Pancreas (tissue), 10 donors: Measurements from ENCODE around the gene ADIPOR2. TPM values are rescaled to one million over a fixed set of nuclear protein-coding genes. Genes with fewer than 3 reads are reported as not detected.

ENCODE experiments used
- ATAC-seq, 4 donors: fragments of 200-7000 bp; cut with Tn5 transposase; one replicate each; pipeline versions ENCODE4 v1.8.0 to v1.9.1; 2020; ENCODE audit warnings: mild to moderate bottlenecking in 4 of 4, moderate library complexity in 4 of 4
- DNase-seq, 6 donors: peaks; one replicate each; pipeline ENCODE4 v3.0.0-alpha.2; 2020
- FAIRE-seq: peaks from 2 replicates; lab custom pipeline; 2012; peaks lifted over from hg19 to GRCh38; lab: Jason Lieb, UNC
- H3K27ac ChIP-seq, 4 donors: fragments of 200-600 bp; sonication (generic); 1 replicate in 3 of 4; 2 replicates in 1 of 4; pipeline versions ENCODE4 v1.5.0 to v1.8.0; 2020
- H3K27me3 ChIP-seq, 4 donors: fragments of 200-600 bp; one replicate each; pipeline ENCODE4 v1.8.0; 2021
- H3K36me3 ChIP-seq, 3 donors: fragments of 200-600 bp; sonication (generic) in 1 of 3; one replicate each; pipeline versions ENCODE4 v1.5.0 to v1.8.0; 2020 to 2021
- H3K4me1 ChIP-seq, 3 donors: fragments of 200-600 bp; one replicate each; pipeline ENCODE4 v1.8.0; 2021
- H3K4me3 ChIP-seq, 4 donors: fragments of 200-600 bp; sonication (generic) in 2 of 4; one replicate each; pipeline versions ENCODE4 v1.5.0 to v1.8.0; 2020 to 2021
- H3K9me3 ChIP-seq, 4 donors: fragments of 200-600 bp; one replicate each; pipeline ENCODE4 v1.8.0; 2021
- CTCF ChIP-seq, 4 donors: fragments of 200-600 bp; sonication (generic) in 3 of 4; IDR thresholded peaks; one replicate each; pipeline versions ENCODE4 v1.5.0 to v1.8.0; 2021; ENCODE audit warnings: antibody characterized with exemption in 4 of 4
- WGBS, 2 donors: extraction: QIAGEN DNeasy Blood & Tissue Kit; methylation state at CpG; one replicate each; pipeline ENCODE4 v1.1.7; 2013; 5-methylcytosine and 5-hydroxymethylcytosine counted together
- intact Hi-C, 3 donors: fragments of 100-400 bp; cut with DNase I; formaldehyde crosslinking; loops; one replicate each; pipeline versions ENCODE4 v1.11.1 to v1.14.2; 2022
- polyA plus RNA-seq, 2 donors: library from polyadenylated mRNA; stranded (reverse); fragments of 200-250 nt; gene quantifications; one replicate each; pipeline ENCODE4 v1.2.3, GENCODE V29; 2013
- total RNA-seq, 6 donors: library from RNA; stranded (reverse); fragmentation: NEBNext Ultra II Directional in 4 of 6; extraction: Animal tissue kit (Norgen Biotek cat#: 25700) in 4 of 6; gene quantifications; one replicate each; pipeline versions ENCODE4 v1.2.1 to v1.2.4, GENCODE V29; 2021 to 2023
- donor health status: healthy with polysubstance abuse.
- donor health status: DM: no; HTN: no; CAD: no; lungs with moderate emphysema.
- donor health status: DM: no; HTN: no; CAD: no.
- donor health status: control.
- donor health status: control.
- donor health status: Bipolar disorder and iron deficiency.
- donor health status: DM: yes; HTN: yes; CAD: no.
- donor health status: DM: no; HTN: no; CAD: no.
- donor health status: DM: no; HTN: no; CAD: no.
- donor health status: DM: yes; HTN: yes; CAD: no.

The ADIPOR2 gene
- total and polyA plus RNA-seq, 8 donors, result 10.4 to 27.5 (median 22.1) TPM

GRCh38 chr12:1644534-1645438 is 46.1 kb upstream of the ADIPOR2 start:
- FAIRE-seq (no peak), DNase-seq (peak; percentile 60 to 81 (median 66)), ATAC-seq (peak in 3 of 4 donors; percentile 78 to 88 (median 80))
- Histone ChIP-seq H3K4me3 (no peak overlapping the region), H3K36me3 (no peaks in the 10 kb centered on the region), H3K27me3 (no peaks in the 10 kb centered on the region), H3K9me3 (no peaks in the 10 kb centered on the region), H3K27ac (no peak overlapping the region), H3K4me1 (no peaks in the 10 kb centered on the region)
- intact Hi-C loops, result loop anchor here in 2 of 3 donors (10.0 kb wide), 2 partner anchors 150 to 290 kb away; no protein-coding TSS in a partner anchor
- TF ChIP-seq CTCF (IDR thresholded peaks at IDR 0.05), result no peak
- WGBS, 2 donors, result 49 to 54% methylated on average over 15 of the region's 15 CpGs

- Histone ChIP-seq H3K27me3 (no peaks in the 10 kb centered on the region), H3K9me3 (no peaks in the 10 kb centered on the region), H3K4me3 (no peak overlapping the region), H3K27ac (no peak overlapping the region), H3K36me3 (no peaks in the 10 kb centered on the region), H3K4me1 (no peaks in the 10 kb centered on the region)
- TF ChIP-seq CTCF (IDR thresholded peaks at IDR 0.05), result no peak
- DNase-seq (peak in 1 of 6 donors; percentile 74), FAIRE-seq (no peak), ATAC-seq (no peak)
- WGBS, 2 donors, result 94 to 95% methylated on average over 29 of the region's 29 CpGs
- intact Hi-C loops, result loop anchor here in 2 of 3 donors (10.0 kb wide), 2 partner anchors 149 to 289 kb away; no protein-coding TSS in a partner anchor
Measured at GRCh38 chr12:1645819-1646218, 45.1 kb upstream of the ADIPOR2 start.

- Histone ChIP-seq H3K36me3 (no peaks in the 10 kb centered on the region), H3K9me3 (no peaks in the 10 kb centered on the region), H3K4me1 (no peaks in the 10 kb centered on the region), H3K27me3 (no peaks in the 10 kb centered on the region), H3K4me3 (no peak overlapping the region), H3K27ac (no peak overlapping the region)
- ATAC-seq, result peak in 1 of 4 donors; percentile 19
- WGBS, 2 donors, result 77 to 84% methylated on average over 21 of the region's 21 CpGs
- no peak for FAIRE-seq
- no peak for DNase-seq
- no peak for TF ChIP-seq CTCF (IDR thresholded peaks at IDR 0.05)
- intact Hi-C loops, result loop anchor here in 2 of 3 donors (10.0 kb wide), 2 partner anchors 148 to 288 kb away; no protein-coding TSS in a partner anchor
Measured at GRCh38 chr12:1646569-1647284, 44.1 kb upstream of the ADIPOR2 start.

- no peaks in the 10 kb centered on the region for H3K9me3 ChIP-seq
- DNase-seq (no peak), FAIRE-seq (no peak), ATAC-seq (no peak)
- intact Hi-C loops, result loop anchor here in 2 of 3 donors (10.0 kb wide), 2 partner anchors 148 to 288 kb away; no protein-coding TSS in a partner anchor
- TF ChIP-seq CTCF (IDR thresholded peaks at IDR 0.05), result no peak
- no peak overlapping the region for H3K4me3 ChIP-seq
- H3K27ac ChIP-seq, result no peak overlapping the region
- WGBS, 2 donors, result 86 to 87% methylated on average over 3 of the region's 3 CpGs
- no peaks in the 10 kb centered on the region for H3K36me3 ChIP-seq
- H3K27me3 ChIP-seq, result no peaks in the 10 kb centered on the region
- H3K4me1 ChIP-seq, result no peaks in the 10 kb centered on the region
Measured at GRCh38 chr12:1647285-1647669, 43.6 kb upstream of the ADIPOR2 start.
